ENCODE data around the gene ADGRL2.
"Not testable (repeated sequence)": the region's sequence is repeated elsewhere in the genome, so short reads cannot be mapped to it uniquely, and the experiment has no call there.

ADGRL2 gene

GRCh38 chr1:81878538-81878937 is 77.8 kb downstream of the ADGRL2 start:
- Histone ChIP-seq H2AFZ (ENCODE audit: low read depth, low read length, severe bottlenecking) (no peak overlapping the region), H3K4me2 (ENCODE audit: low read depth, low read length, poor library complexity, severe bottlenecking) (no peak overlapping the region), H4K20me1 (ENCODE audit: low read depth, low read length) (no peaks in the 10 kb centered on the region), H3K9me2 (replicated peaks; ENCODE audit: insufficient read depth, low read length) (no peaks in the 10 kb centered on the region), H3K9ac (ENCODE audit: low read length) (no peak overlapping the region), H3K4me3 (ENCODE audit: insufficient read depth, low read length, poor library complexity, severe bottlenecking) (no peak overlapping the region), H3K9me3 (ENCODE audit: insufficient read depth, low read length) (no peaks in the 10 kb centered on the region), H3K27me3 (ENCODE audit: low read length) (no peaks in the 10 kb centered on the region), H3F3A (ENCODE audit: insufficient read depth) (no peaks in the 10 kb centered on the region), H3K27ac (ENCODE audit: low read depth, low read length) (no peak overlapping the region), H3K36me3 (ENCODE audit: low read length) (no peaks in the 10 kb centered on the region), H3K79me2 (ENCODE audit: insufficient read depth, low read length) (no peaks in the 10 kb centered on the region)
- TF ChIP-seq EZH2phosphoT487 (conservative IDR thresholded peaks at IDR 0.05; ENCODE audit: low read length) (no peak), CTCF (IDR thresholded peaks at IDR 0.05; ENCODE audit: insufficient read depth, low read length, poor library complexity, severe bottlenecking) (no peak)

- Histone ChIP-seq H4K20me1 (ENCODE audit: low read depth, low read length) (no peaks in the 10 kb centered on the region), H3K4me3 (ENCODE audit: insufficient read depth, low read length, poor library complexity, severe bottlenecking) (no peak overlapping the region), H3K79me2 (ENCODE audit: insufficient read depth, low read length) (no peaks in the 10 kb centered on the region), H3K27ac (ENCODE audit: low read depth, low read length) (no peak overlapping the region), H3K9me3 (ENCODE audit: insufficient read depth, low read length) (no peaks in the 10 kb centered on the region), H3K9ac (ENCODE audit: low read length) (no peak overlapping the region), H3K36me3 (ENCODE audit: low read length) (no peaks in the 10 kb centered on the region), H3F3A (ENCODE audit: insufficient read depth) (no peaks in the 10 kb centered on the region), H3K9me2 (replicated peaks; ENCODE audit: insufficient read depth, low read length) (no peaks in the 10 kb centered on the region), H3K27me3 (ENCODE audit: low read length) (no peaks in the 10 kb centered on the region), H2AFZ (ENCODE audit: low read depth, low read length, severe bottlenecking) (no peak overlapping the region), H3K4me2 (ENCODE audit: low read depth, low read length, poor library complexity, severe bottlenecking) (no peak overlapping the region)
- TF ChIP-seq EZH2phosphoT487 (conservative IDR thresholded peaks at IDR 0.05; ENCODE audit: low read length) = no peak
- no peak for TF ChIP-seq CTCF (IDR thresholded peaks at IDR 0.05; ENCODE audit: insufficient read depth, low read length, poor library complexity, severe bottlenecking)
These were observed 80.0 kb downstream of the ADGRL2 start for GRCh38 chr1:81880781-81881180.

- Histone ChIP-seq H3K4me3 (ENCODE audit: insufficient read depth, low read length, poor library complexity, severe bottlenecking) (no peak overlapping the region), H3K4me2 (ENCODE audit: low read depth, low read length, poor library complexity, severe bottlenecking) (no peak overlapping the region), H3F3A (ENCODE audit: insufficient read depth) (no peaks in the 10 kb centered on the region), H3K9ac (ENCODE audit: low read length) (no peak overlapping the region), H2AFZ (ENCODE audit: low read depth, low read length, severe bottlenecking) (no peak overlapping the region), H3K79me2 (ENCODE audit: insufficient read depth, low read length) (no peaks in the 10 kb centered on the region), H3K36me3 (ENCODE audit: low read length) (no peaks in the 10 kb centered on the region), H4K20me1 (ENCODE audit: low read depth, low read length) (no peaks in the 10 kb centered on the region), H3K9me2 (replicated peaks; ENCODE audit: insufficient read depth, low read length) (no peaks in the 10 kb centered on the region), H3K27me3 (ENCODE audit: low read length) (no peaks in the 10 kb centered on the region), H3K27ac (ENCODE audit: low read depth, low read length) (no peak overlapping the region), H3K9me3 (ENCODE audit: insufficient read depth, low read length) (no peaks in the 10 kb centered on the region)
- TF ChIP-seq EZH2phosphoT487 (conservative IDR thresholded peaks at IDR 0.05; ENCODE audit: low read length) = no peak
These were observed 84.6 kb downstream of the ADGRL2 start for GRCh38 chr1:81885291-81885690.

- H3K9ac ChIP-seq (ENCODE audit: low read length); H3F3A ChIP-seq (ENCODE audit: insufficient read depth); H3K79me2 ChIP-seq (ENCODE audit: insufficient read depth, low read length): not testable (repeated sequence)
These were observed 85.6 kb downstream of the ADGRL2 start for GRCh38 chr1:81886292-81886691.

More at GRCh38 chr1:81886292-81886691, 85.6 kb downstream of the ADGRL2 start:
- not testable (repeated sequence) for H3K27ac ChIP-seq (ENCODE audit: low read depth, low read length); H3K4me2 ChIP-seq (ENCODE audit: low read depth, low read length, poor library complexity, severe bottlenecking); H3K4me3 ChIP-seq (ENCODE audit: insufficient read depth, low read length, poor library complexity, severe bottlenecking); H2AFZ ChIP-seq (ENCODE audit: low read depth, low read length, severe bottlenecking); H3K27me3 ChIP-seq (ENCODE audit: low read length); H4K20me1 ChIP-seq (ENCODE audit: low read depth, low read length); H3K36me3 ChIP-seq (ENCODE audit: low read length); H3K9me2 ChIP-seq (replicated peaks; ENCODE audit: insufficient read depth, low read length); H3K9me3 ChIP-seq (ENCODE audit: insufficient read depth, low read length)
